MM.1S (cell line): ENCODE data around the gene IMMP2L.

Experiments
- DNase-seq: peaks from one replicate; pipeline ENCODE4 v3.0.0-alpha.2; 2015
- H2AFZ ChIP-seq: fragments of 300-600 bp; sonication (generic); 2 replicates; pipeline ENCODE4 v1.6.0; 2016; ENCODE audit warnings: antibody characterized with exemption, low read length
- H3F3A ChIP-seq: fragments of 300-600 bp; sonication (generic); 2 replicates; pipeline ENCODE4 v1.6.1; 2016; ENCODE audit warnings: mild to moderate bottlenecking, antibody characterized with exemption, low read length, moderate library complexity, mixed read lengths; ENCODE audit not compliant: insufficient read depth
- H3K27ac ChIP-seq: fragments of 300-600 bp; sonication (generic); 2 replicates; pipeline ENCODE4 v1.5.1; 2016; ENCODE audit warnings: mild to moderate bottlenecking, low read length
- H3K27me3 ChIP-seq: fragments of 300-600 bp; sonication (generic); replicated peaks from 2 replicates; pipeline ENCODE4 v1.6.0; 2016; ENCODE audit warnings: low read length; ENCODE audit not compliant: insufficient read depth
- H3K36me3 ChIP-seq: fragments of 300-600 bp; sonication (generic); replicated peaks from 2 replicates; pipeline ENCODE4 v1.6.1; 2016; ENCODE audit warnings: mild to moderate bottlenecking, low read length, mixed read lengths; ENCODE audit not compliant: insufficient read depth
- H3K4me1 ChIP-seq: fragments of 300-600 bp; sonication (generic); 2 replicates; pipeline ENCODE4 v1.6.1; 2016; ENCODE audit warnings: low read length, mixed read lengths
- H3K4me2 ChIP-seq: fragments of 300-600 bp; sonication (generic); 2 replicates; pipeline ENCODE4 v1.6.0; 2016; ENCODE audit warnings: low read depth, low read length
- H3K4me3 ChIP-seq: fragments of 300-600 bp; sonication (generic); 2 replicates; pipeline ENCODE4 v1.5.1; 2016; ENCODE audit warnings: low read length, mixed read lengths
- H3K79me2 ChIP-seq: fragments of 300-600 bp; sonication (generic); 2 replicates; pipeline ENCODE4 v1.6.1; 2016; ENCODE audit warnings: mixed run types, low read length, mixed read lengths
- H3K9ac ChIP-seq: fragments of 300-600 bp; sonication (generic); 2 replicates; pipeline ENCODE4 v1.6.1; 2016; ENCODE audit warnings: low read length, mixed read lengths
- H3K9me2 ChIP-seq: fragments of 300-600 bp; sonication (generic); replicated peaks from 2 replicates; pipeline ENCODE4 v1.6.1; 2016; ENCODE audit warnings: mild to moderate bottlenecking, low read length, mixed read lengths; ENCODE audit not compliant: insufficient read depth
- H3K9me3 ChIP-seq: fragments of 300-600 bp; sonication (generic); replicated peaks from 2 replicates; pipeline ENCODE4 v1.6.1; 2016; ENCODE audit warnings: mild to moderate bottlenecking, low read length, mixed read lengths; ENCODE audit not compliant: insufficient read depth
- H4K20me1 ChIP-seq: fragments of 300-600 bp; sonication (generic); 2 replicates; pipeline ENCODE4 v1.6.1; 2016; ENCODE audit warnings: mild to moderate bottlenecking, low read length, moderate library complexity, mixed read lengths; ENCODE audit not compliant: insufficient read depth
- CTCF ChIP-seq: fragments of 300-600 bp; sonication (generic); IDR thresholded peaks from 2 replicates; pipeline ENCODE4 v1.5.1; 2016; ENCODE audit warnings: antibody characterized with exemption, low read length, mixed read lengths
- EZH2 ChIP-seq: fragments of 300-600 bp; sonication (generic); optimal IDR thresholded peaks from 2 replicates; pipeline ENCODE3; 2017; ENCODE audit warnings: low read depth, mild to moderate bottlenecking, antibody characterized with exemption, low read length, mixed read lengths
- EZH2phosphoT487 ChIP-seq: fragments of 300-600 bp; sonication (generic); IDR thresholded peaks from 2 replicates; pipeline ENCODE4 v1.6.1; 2018; ENCODE audit warnings: antibody characterized with exemption, low read length

IMMP2L gene

GRCh38 chr7:111147708-111148533, 414.4 kb downstream of the IMMP2L start:
- Histone ChIP-seq H3K9me3 (no peaks in the 10 kb centered on the region), H3K4me1 (no peaks in the 10 kb centered on the region), H3K27ac (no peak overlapping the region), H3K79me2 (no peaks in the 10 kb centered on the region), H2AFZ (no peak overlapping the region), H4K20me1 (no peaks in the 10 kb centered on the region), H3K9ac (no peak overlapping the region), H3F3A (no peaks in the 10 kb centered on the region), H3K4me2 (no peak overlapping the region), H3K4me3 (no peak overlapping the region), H3K27me3 (no peaks in the 10 kb centered on the region), H3K9me2 (no peaks in the 10 kb centered on the region), H3K36me3 (no peaks in the 10 kb centered on the region)
- TF ChIP-seq EZH2 = no peak
- TF ChIP-seq EZH2phosphoT487 = no peak
- no peak for TF ChIP-seq CTCF
- no peak for DNase-seq

GRCh38 chr7:111146136-111146535, 416.2 kb downstream of the IMMP2L start:
- no peaks in the 10 kb centered on the region for H3K9me2 ChIP-seq
- no peaks in the 10 kb centered on the region for H3K27me3 ChIP-seq
- H3K4me3 ChIP-seq = no peak overlapping the region
- H3K36me3 ChIP-seq = no peaks in the 10 kb centered on the region
- no peak overlapping the region for H3K9ac ChIP-seq
- H4K20me1 ChIP-seq = no peaks in the 10 kb centered on the region
- H2AFZ ChIP-seq = no peak overlapping the region
- no peak overlapping the region for H3K27ac ChIP-seq
- H3F3A ChIP-seq = no peaks in the 10 kb centered on the region
- H3K79me2 ChIP-seq = no peaks in the 10 kb centered on the region
- H3K4me2 ChIP-seq = no peak overlapping the region
- no peaks in the 10 kb centered on the region for H3K9me3 ChIP-seq
- TF ChIP-seq EZH2phosphoT487 (no peak), CTCF (no peak), EZH2 (no peak)
- no peaks in the 10 kb centered on the region for H3K4me1 ChIP-seq
- no peak for DNase-seq

GRCh38 chr7:111145472-111145871, 416.8 kb downstream of the IMMP2L start:
- no peak overlapping the region for H3K4me3 ChIP-seq
- no peaks in the 10 kb centered on the region for H3K36me3 ChIP-seq
- H3K27me3 ChIP-seq = no peaks in the 10 kb centered on the region
- H3K27ac ChIP-seq = no peak overlapping the region
- H3K4me2 ChIP-seq = no peak overlapping the region
- H3F3A ChIP-seq = no peaks in the 10 kb centered on the region
- H2AFZ ChIP-seq = no peak overlapping the region
- H3K79me2 ChIP-seq = no peaks in the 10 kb centered on the region
- no peaks in the 10 kb centered on the region for H3K9me3 ChIP-seq
- DNase-seq = no peak
- TF ChIP-seq CTCF (no peak), EZH2phosphoT487 (no peak), EZH2 (no peak)
- H3K9me2 ChIP-seq = no peaks in the 10 kb centered on the region
- H4K20me1 ChIP-seq = no peaks in the 10 kb centered on the region
- no peak overlapping the region for H3K9ac ChIP-seq
- H3K4me1 ChIP-seq = no peaks in the 10 kb centered on the region
